Kidney epithelial cell (primary cell): ENCODE data around the gene NCAPH2. TPM values are rescaled to one million over a fixed set of nuclear protein-coding genes. Genes with fewer than 3 reads are reported as not detected.

Experiments
- DNase-seq: peaks from one replicate; pipeline ENCODE4 v3.0.0-alpha.2; 2010; ENCODE audit warnings: low read depth
- H3K27me3 ChIP-seq: 2 replicates; pipeline ENCODE4 v1.6.0; 2011; ENCODE audit warnings: low read length; ENCODE audit not compliant: control insufficient read depth, insufficient read depth
- H3K36me3 ChIP-seq: 2 replicates; pipeline ENCODE4 v1.5.1; 2011; ENCODE audit warnings: low read length; ENCODE audit not compliant: control insufficient read depth, insufficient read depth
- H3K4me3 ChIP-seq: 2 replicates; pipeline ENCODE4 v1.5.1; 2011; ENCODE audit warnings: low read depth, mild to moderate bottlenecking, control low read depth, low read length
- total RNA-seq: library from RNA; depleted of rRNA; stranded (reverse); fragments of >200 nt; gene quantifications from 2 replicates; pipeline ENCODE4 v1.2.3, GENCODE V29; 2015
- TF ChIP-seq, protein P1 (sequence below): IDR thresholded peaks from 2 replicates; pipeline ENCODE4 v1.5.1; 2011; ENCODE audit warnings: mild to moderate bottlenecking, moderate library complexity, low read length, control low read depth, inconsistent platforms; ENCODE audit not compliant: insufficient read depth, poor library complexity, severe bottlenecking

NCAPH2 gene
- total RNA-seq, 1 donor from 2014 or later = 50.2 TPM

DNA sequence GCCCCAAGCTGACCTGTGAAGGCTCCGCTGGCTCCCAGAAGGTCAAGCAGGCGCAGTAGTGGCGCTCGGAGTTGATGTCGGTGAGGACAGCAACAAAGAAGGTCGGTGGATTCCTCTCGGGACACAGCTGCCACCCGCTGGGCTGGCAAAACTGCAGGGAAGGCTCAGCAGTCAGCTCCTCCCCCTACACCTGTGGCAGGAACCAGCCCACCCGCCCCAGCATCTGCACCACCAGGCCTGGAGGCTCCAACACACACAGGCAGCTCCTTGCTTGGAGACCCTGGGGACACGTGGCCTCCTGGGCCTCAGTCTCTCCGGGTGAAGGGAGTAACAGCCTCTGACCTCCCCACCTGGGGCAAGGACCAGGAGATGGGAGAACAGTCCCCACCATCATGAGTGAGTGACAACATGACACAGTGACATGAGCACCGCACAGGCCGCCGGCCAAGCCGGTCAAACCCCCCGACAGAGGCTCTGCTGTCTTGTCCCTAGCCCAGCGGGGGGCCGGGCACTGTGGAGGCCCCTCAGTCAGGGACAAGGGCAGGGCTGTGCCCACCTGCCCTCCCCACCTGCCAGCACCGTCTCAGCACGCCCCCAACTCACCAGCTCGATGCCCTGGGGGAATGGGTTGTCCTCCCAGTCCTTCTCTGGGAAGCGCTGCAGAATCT, 40.1 kb upstream of the NCAPH2 start:
- Histone ChIP-seq H3K27me3 (no peaks in the 10 kb centered on the region), H3K4me3 (no peak overlapping the region), H3K36me3 (no peaks in the 10 kb centered on the region)
- TF ChIP-seq, protein P1, sequence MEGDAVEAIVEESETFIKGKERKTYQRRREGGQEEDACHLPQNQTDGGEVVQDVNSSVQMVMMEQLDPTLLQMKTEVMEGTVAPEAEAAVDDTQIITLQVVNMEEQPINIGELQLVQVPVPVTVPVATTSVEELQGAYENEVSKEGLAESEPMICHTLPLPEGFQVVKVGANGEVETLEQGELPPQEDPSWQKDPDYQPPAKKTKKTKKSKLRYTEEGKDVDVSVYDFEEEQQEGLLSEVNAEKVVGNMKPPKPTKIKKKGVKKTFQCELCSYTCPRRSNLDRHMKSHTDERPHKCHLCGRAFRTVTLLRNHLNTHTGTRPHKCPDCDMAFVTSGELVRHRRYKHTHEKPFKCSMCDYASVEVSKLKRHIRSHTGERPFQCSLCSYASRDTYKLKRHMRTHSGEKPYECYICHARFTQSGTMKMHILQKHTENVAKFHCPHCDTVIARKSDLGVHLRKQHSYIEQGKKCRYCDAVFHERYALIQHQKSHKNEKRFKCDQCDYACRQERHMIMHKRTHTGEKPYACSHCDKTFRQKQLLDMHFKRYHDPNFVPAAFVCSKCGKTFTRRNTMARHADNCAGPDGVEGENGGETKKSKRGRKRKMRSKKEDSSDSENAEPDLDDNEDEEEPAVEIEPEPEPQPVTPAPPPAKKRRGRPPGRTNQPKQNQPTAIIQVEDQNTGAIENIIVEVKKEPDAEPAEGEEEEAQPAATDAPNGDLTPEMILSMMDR = no peak
- no peak for DNase-seq

DNA sequence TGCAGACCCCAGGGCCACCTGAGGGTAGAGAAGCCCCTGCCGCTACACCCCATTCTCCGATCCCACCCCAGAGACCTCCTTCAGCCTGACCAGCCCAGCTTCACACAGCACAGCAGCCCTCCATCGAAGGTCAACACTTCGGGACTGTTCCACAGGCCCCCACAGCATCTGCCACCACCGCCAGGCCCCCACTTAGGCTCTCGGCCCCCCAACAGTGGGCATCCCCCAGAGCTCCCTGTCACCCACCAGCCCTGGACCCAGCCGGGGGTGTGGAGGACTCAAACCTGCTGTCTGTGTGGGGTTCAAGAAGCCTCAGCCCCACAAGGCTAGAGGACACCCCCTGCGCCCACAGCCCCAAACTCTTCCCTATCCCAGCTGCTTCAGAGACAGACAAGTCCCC, 39.4 kb upstream of the NCAPH2 start:
- Histone ChIP-seq H3K4me3 (no peak overlapping the region), H3K27me3 (no peaks in the 10 kb centered on the region), H3K36me3 (no peaks in the 10 kb centered on the region)
- TF ChIP-seq, protein P1 = no peak
- DNase-seq = no peak

DNA sequence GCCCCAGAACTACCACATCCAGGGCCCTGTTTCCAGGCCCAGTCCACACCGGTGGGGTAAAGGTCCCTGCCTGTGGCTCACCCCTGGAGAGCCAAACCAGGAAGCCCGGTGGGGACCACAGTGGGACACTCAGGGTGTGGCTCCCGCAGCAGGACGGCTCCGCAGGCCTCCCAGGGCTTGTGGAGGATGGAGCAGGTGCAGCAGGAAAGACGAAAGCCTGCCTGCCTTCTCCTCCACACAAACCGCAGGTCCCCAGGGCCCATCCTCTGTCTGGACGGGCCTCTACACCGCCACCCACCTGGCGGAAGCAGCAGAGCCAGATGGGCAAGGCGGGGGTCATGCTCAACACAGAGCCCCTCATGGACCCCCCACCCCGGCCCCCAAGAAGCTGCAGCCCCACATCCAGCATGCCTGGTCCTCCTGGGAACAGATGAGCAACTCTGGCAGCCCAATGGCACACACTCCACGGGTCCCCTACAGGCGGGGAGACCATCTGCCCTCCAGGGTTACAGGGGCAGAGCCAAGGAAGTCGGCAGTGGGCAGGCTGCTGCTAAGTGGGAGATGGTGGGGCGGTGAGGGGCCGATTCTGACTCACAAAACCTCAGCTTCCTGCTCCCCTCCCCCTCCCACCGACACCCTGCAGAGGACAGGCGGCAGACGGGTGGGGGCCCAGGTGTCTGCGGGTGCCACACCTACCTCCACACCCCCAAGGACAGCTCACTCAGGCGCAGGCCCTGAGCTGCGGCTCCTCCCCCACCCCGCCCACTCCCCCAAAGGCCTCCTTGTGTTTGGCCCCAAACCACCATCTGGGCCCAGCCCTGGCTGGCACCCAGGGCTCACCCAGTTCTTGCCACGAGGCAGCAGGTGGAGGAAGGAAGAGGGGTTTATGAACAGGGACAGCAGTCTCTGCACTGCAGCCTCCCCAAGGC, 38.4 kb upstream of the NCAPH2 start:
- peak; percentile 37 for DNase-seq
- H3K4me3 ChIP-seq = no peak overlapping the region

DNA sequence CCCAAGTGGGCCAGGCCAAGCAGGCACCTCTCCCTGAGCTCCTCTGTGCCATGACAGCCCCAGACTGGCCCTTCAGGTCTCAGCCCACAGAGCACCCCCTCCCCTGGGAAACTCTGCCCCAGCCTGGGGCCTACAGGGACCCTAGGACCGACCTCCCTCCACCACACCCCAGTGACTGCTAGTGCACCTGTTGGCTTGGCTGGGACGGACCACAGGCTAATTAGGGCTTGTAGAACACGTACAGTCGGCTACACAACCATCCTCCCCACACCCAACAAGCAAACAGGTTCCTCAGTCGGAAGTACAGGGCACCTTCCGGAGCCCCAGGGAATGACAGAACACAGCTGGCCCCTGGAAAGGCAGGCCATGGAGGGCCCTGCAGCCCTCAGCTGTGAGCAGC, 37.5 kb upstream of the NCAPH2 start:
- H3K27me3 ChIP-seq = no peaks in the 10 kb centered on the region
- H3K36me3 ChIP-seq = no peaks in the 10 kb centered on the region
- no peak overlapping the region for H3K4me3 ChIP-seq
- DNase-seq = no peak
- TF ChIP-seq, protein P1 = no peak

More for the DNA sequence above, 38.4 kb upstream of the NCAPH2 start:
- TF ChIP-seq, protein P1 = no peak
- Histone ChIP-seq H3K27me3 (no peaks in the 10 kb centered on the region), H3K36me3 (no peaks in the 10 kb centered on the region)

DNA sequence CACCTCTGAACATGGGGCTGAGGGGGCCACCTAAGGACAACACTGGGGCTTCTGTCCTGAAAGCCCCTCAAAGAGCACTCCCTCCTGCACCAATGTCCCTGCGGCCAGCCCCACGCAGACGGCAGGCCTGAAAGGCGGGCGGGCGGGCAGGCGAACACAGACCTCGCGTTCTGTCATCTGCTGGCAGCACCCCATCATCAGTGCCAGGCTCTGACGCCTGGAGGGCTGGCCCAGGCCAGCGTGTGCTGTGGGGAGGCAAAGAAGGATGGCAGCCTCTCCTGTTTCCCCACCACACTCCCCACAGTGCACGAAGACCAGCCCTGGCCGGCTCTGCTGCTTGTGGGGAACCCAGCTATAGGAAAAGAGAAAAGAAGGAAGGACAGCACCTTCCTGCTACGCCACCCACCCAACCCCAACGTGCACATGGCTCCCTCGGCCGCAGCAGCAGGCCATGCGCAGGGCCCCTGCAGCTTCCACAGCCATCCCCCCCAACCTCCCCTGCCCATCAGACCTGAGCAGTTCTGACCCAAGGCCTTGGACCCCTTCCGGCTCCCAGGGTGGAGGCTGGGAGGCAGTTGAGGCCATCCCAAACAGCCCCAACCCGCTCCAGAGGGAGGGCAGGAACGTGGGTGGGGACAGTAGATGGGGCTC, 36.7 kb upstream of the NCAPH2 start:
- TF ChIP-seq, protein P1 = no peak
- Histone ChIP-seq H3K4me3 (no peak overlapping the region), H3K36me3 (no peaks in the 10 kb centered on the region), H3K27me3 (no peaks in the 10 kb centered on the region)
- DNase-seq = no peak
